IMR-90 (cell line): Measurements from ENCODE around the gene SDCCAG8. TPM values are rescaled to one million over a fixed set of nuclear protein-coding genes. Genes with fewer than 3 reads are reported as not detected.

ENCODE experiments used
- ATAC-seq: fragments of 200-7000 bp; cut with Tn5 transposase; 2 replicates; pipeline ENCODE4 v1.9.1; 2020; ENCODE audit warnings: low read depth, mild to moderate bottlenecking, moderate library complexity
- BruUV-seq: library from RNA; stranded (reverse); fragments of 400-500 nt; replicated peaks from 2 replicates; lab custom pipeline; 2021; lab: Mats Ljungman, UMichigan
- CTCF ChIA-PET: fragments of 300-600 bp; formaldehyde crosslinking; extraction: SDS; loops from one replicate; lab custom pipeline; 2021; ENCODE audit warnings: antibody characterized with exemption; lab: Yijun Ruan, JAX
- POLR2A ChIA-PET: fragments of 300-600 bp; sonication (Branson Sonifier 250); formaldehyde crosslinking; loops from one replicate; lab custom pipeline; 2022; ENCODE audit warnings: antibody characterized with exemption; ENCODE audit not compliant: unreplicated experiment; lab: Charles Lee
- DNase-seq: peaks from one replicate; pipeline ENCODE4 v3.0.0; 2013
- H2AFZ ChIP-seq: replicated peaks from 2 replicates; pipeline ENCODE3; 2013; ENCODE audit warnings: low read length, mild to moderate bottlenecking; ENCODE audit not compliant: poor library complexity
- H2AK5ac ChIP-seq: 2 replicates; pipeline ENCODE4 v1.6.1; 2013; ENCODE audit warnings: low read depth, low read length, inconsistent platforms
- H2AK9ac ChIP-seq: replicated peaks from 2 replicates; pipeline ENCODE3; 2013; ENCODE audit warnings: mild to moderate bottlenecking, low read depth, low read length, moderate library complexity; ENCODE audit not compliant: poor library complexity
- H2BK120ac ChIP-seq: 2 replicates; pipeline ENCODE4 v1.6.1; 2013; ENCODE audit warnings: low read depth, low read length, inconsistent platforms
- H2BK15ac ChIP-seq: 3 replicates; pipeline ENCODE4 v1.6.1; 2013; ENCODE audit warnings: low read depth, low read length, inconsistent platforms
- H2BK20ac ChIP-seq: 2 replicates; pipeline ENCODE4 v1.6.1; 2013; ENCODE audit warnings: low read depth, mild to moderate bottlenecking, inconsistent platforms, low read length, moderate library complexity
- H2BK5ac ChIP-seq: 2 replicates; pipeline ENCODE4 v1.6.1; 2013; ENCODE audit warnings: mild to moderate bottlenecking, low read depth, low read length, inconsistent platforms; ENCODE audit not compliant: poor library complexity, severe bottlenecking
- H3K14ac ChIP-seq: replicated peaks from 2 replicates; pipeline ENCODE4 v1.6.1; 2013; ENCODE audit warnings: low read depth, low read length, inconsistent platforms
- H3K18ac ChIP-seq: 2 replicates; pipeline ENCODE4 v1.6.1; 2013; ENCODE audit warnings: low read depth, low read length, control low read depth
- H3K23ac ChIP-seq: 2 replicates; pipeline ENCODE4 v1.6.1; 2013; ENCODE audit warnings: low read depth, low read length, inconsistent platforms
- H3K27ac ChIP-seq: 2 replicates; pipeline ENCODE4 v1.5.1; 2013; ENCODE audit warnings: mild to moderate bottlenecking, control low read depth, low read length; ENCODE audit not compliant: insufficient read depth
- H3K27me3 ChIP-seq: 2 replicates; pipeline ENCODE4 v1.6.1; 2013; ENCODE audit warnings: low read length; ENCODE audit not compliant: control insufficient read depth, insufficient read depth
- H3K36me3 ChIP-seq: 2 replicates; pipeline ENCODE4 v1.6.1; 2013; ENCODE audit warnings: low read length, mixed read lengths; ENCODE audit not compliant: control insufficient read depth, insufficient read depth
- H3K4ac ChIP-seq: 2 replicates; pipeline ENCODE4 v1.6.1; 2013; ENCODE audit warnings: low read depth, low read length, inconsistent platforms
- H3K4me1 ChIP-seq: 2 replicates; pipeline ENCODE4 v1.6.1; 2013; ENCODE audit warnings: low read length, mixed read lengths; ENCODE audit not compliant: control insufficient read depth, insufficient read depth
- H3K4me2 ChIP-seq: 2 replicates; pipeline ENCODE4 v1.6.1; 2013; ENCODE audit warnings: low read depth, mild to moderate bottlenecking, control low read depth, low read length, moderate library complexity
- H3K4me3 ChIP-seq: 2 replicates; pipeline ENCODE4 v1.5.1; 2013; ENCODE audit warnings: low read depth, mild to moderate bottlenecking, control low read depth, low read length, moderate library complexity; ENCODE audit not compliant: insufficient read depth
- H3K56ac ChIP-seq: 2 replicates; pipeline ENCODE4 v1.6.1; 2013; ENCODE audit warnings: low read length, inconsistent platforms; ENCODE audit not compliant: insufficient read depth; ENCODE audit errors: extremely low read depth
- H3K79me1 ChIP-seq, 2 experiments: 2 replicates each; pipeline ENCODE4 v1.6.1; 2013; ENCODE audit warnings: low read length in 2 of 2, inconsistent platforms in 1 of 2, low read depth in 1 of 2
- H3K9ac ChIP-seq: 2 replicates; pipeline ENCODE4 v1.6.1; 2013; ENCODE audit warnings: low read depth, low read length, control low read depth
- H3K9me1 ChIP-seq: 2 replicates; pipeline ENCODE4 v1.6.1; 2013; ENCODE audit warnings: low read length, inconsistent platforms; ENCODE audit not compliant: insufficient read depth
- H3K9me3 ChIP-seq: 2 replicates; pipeline ENCODE4 v1.6.1; 2013; ENCODE audit warnings: low read length; ENCODE audit not compliant: control insufficient read depth, insufficient read depth
- H4K20me1 ChIP-seq: 2 replicates; pipeline ENCODE4 v1.6.1; 2013; ENCODE audit warnings: low read length, inconsistent platforms; ENCODE audit not compliant: insufficient read depth
- H4K5ac ChIP-seq: 2 replicates; pipeline ENCODE4 v1.6.1; 2013; ENCODE audit warnings: mild to moderate bottlenecking, low read depth, low read length, control low read depth
- H4K8ac ChIP-seq, 2 experiments: 2 replicates each; pipeline ENCODE4 v1.6.1; 2013; ENCODE audit warnings: low read depth in 2 of 2, low read length in 2 of 2, control low read depth in 1 of 2, inconsistent platforms in 1 of 2
- H4K91ac ChIP-seq: 2 replicates; pipeline ENCODE4 v1.6.1; 2013; ENCODE audit warnings: low read depth, low read length, inconsistent platforms; ENCODE audit not compliant: insufficient read depth
- BHLHE40 ChIP-seq: fragments of 150-350 bp; IDR thresholded peaks from 2 replicates; pipeline ENCODE4 v1.6.1; 2016; ENCODE audit warnings: mild to moderate bottlenecking, low read depth, low read length
- CEBPB ChIP-seq: IDR thresholded peaks from 2 replicates; pipeline ENCODE4 v1.6.1; 2012; ENCODE audit warnings: low read depth, low read length, improper control_type of control experiment
- CTCF ChIP-seq: conservative IDR thresholded peaks from 2 replicates; pipeline ENCODE4 v1.5.1; 2012; ENCODE audit warnings: mild to moderate bottlenecking, low read depth, low read length, improper control_type of control experiment
- ELK1 ChIP-seq: fragments of 150-350 bp; IDR thresholded peaks from 2 replicates; pipeline ENCODE4 v1.6.1; 2016; ENCODE audit warnings: low read depth, mild to moderate bottlenecking, low read length, moderate library complexity, borderline replicate concordance
- FOS ChIP-seq: fragments of 150-350 bp; IDR thresholded peaks from 2 replicates; pipeline ENCODE4 v1.6.1; 2016; ENCODE audit warnings: low read depth, low read length
- MXI1 ChIP-seq: IDR thresholded peaks from 2 replicates; pipeline ENCODE4 v1.6.1; 2012; ENCODE audit warnings: low read depth, mild to moderate bottlenecking, low read length, moderate library complexity, borderline replicate concordance
- POLR2A ChIP-seq: IDR thresholded peaks from 2 replicates; pipeline ENCODE4 v1.6.1; 2012; ENCODE audit warnings: mild to moderate bottlenecking, low read depth, low read length
- RAD21 ChIP-seq: IDR thresholded peaks from 2 replicates; pipeline ENCODE4 v1.6.1; 2012; ENCODE audit warnings: low read length, improper control_type of control experiment
- RCOR1 ChIP-seq: IDR thresholded peaks from 2 replicates; pipeline ENCODE4 v1.6.1; 2012; ENCODE audit warnings: mild to moderate bottlenecking, low read length, improper control_type of control experiment; ENCODE audit not compliant: insufficient replicate concordance
- RFX5 ChIP-seq: IDR thresholded peaks from 2 replicates; pipeline ENCODE4 v1.8.0; 2012; ENCODE audit warnings: low read depth, mild to moderate bottlenecking, low read length, moderate library complexity
- SMC3 ChIP-seq: fragments of 150-350 bp; IDR thresholded peaks from 2 replicates; pipeline ENCODE4 v1.6.1; 2016; ENCODE audit warnings: low read depth, mild to moderate bottlenecking, antibody characterized with exemption, low read length, moderate library complexity
- WGBS, 2 experiments: methylation state at CpG; one replicate each; pipeline versions ENCODE4 v1.1.5 to v1.1.7; 2013; ENCODE audit warnings: missing lambda C conversion rate in 2 of 2; ENCODE audit not compliant: insufficient read length in 1 of 2; ENCODE audit errors: extremely low coverage in 2 of 2; 5-methylcytosine and 5-hydroxymethylcytosine counted together
- dilution Hi-C: fragments of 300-500 bp; cut with HindIII; formaldehyde crosslinking; loops from one replicate; pipeline ENCODE4 v1.14.3; 2018; ENCODE audit warnings: low sequenced_read_pairs; ENCODE audit not compliant: unreplicated experiment
- in situ Hi-C: fragments of 300-500 bp; cut with MboI; formaldehyde crosslinking; loops from 3 replicates; pipeline ENCODE4 v1.14.3; 2019; ENCODE audit warnings: low sequenced_read_pairs, inconsistent platforms, mixed read lengths
- intact Hi-C: fragments of 100-400 bp; cut with micrococcal nuclease; formaldehyde crosslinking; loops from 2 replicates; pipeline ENCODE4 v1.10.0; 2022
- polyA plus RNA-seq, 3 experiments: library from polyadenylated mRNA; depleted of rRNA; stranded (reverse); fragments of >200 nt; gene quantifications; 2 replicates each; pipeline ENCODE4 v1.2.3, GENCODE V29; 2012; ENCODE audit warnings: low replicate concordance in 1 of 3
- total RNA-seq: library from RNA; depleted of rRNA; stranded (reverse); fragments of >200 nt; gene quantifications from 2 replicates; pipeline ENCODE4 v1.2.3, GENCODE V29; 2012

The SDCCAG8 gene
- total and polyA plus RNA-seq, 2 of the 4 experiments (the other 2 are of a cell fraction) = 25.2 to 46.8 TPM

- Histone ChIP-seq H3K79me1 (peaks cover 13 to 22% of the 10 kb centered on the region in 2 experiments), H3K18ac (no peak overlapping the region), H3K27ac (no peak overlapping the region), H4K91ac (no peak overlapping the region), H3K14ac (no peak overlapping the region), H3K4ac (no peak overlapping the region), H3K4me2 (no peak overlapping the region), H3K9me3 (no peaks in the 10 kb centered on the region), H3K4me3 (no peak overlapping the region), H2BK15ac (no peak overlapping the region), H4K5ac (no peak overlapping the region), H3K4me1 (peaks cover 3% of the 10 kb centered on the region), H3K23ac (no peak overlapping the region), H2AK5ac (no peak overlapping the region), H3K9ac (no peak overlapping the region), H2BK120ac (no peak overlapping the region), H2BK5ac (peak overlapping the region; percentile 2), H3K9me1 (no peaks in the 10 kb centered on the region), H4K20me1 (no peaks in the 10 kb centered on the region), H4K8ac (no peak overlapping the region), H2AFZ (no peak overlapping the region), H2BK20ac (no peak overlapping the region), H2AK9ac (no peak overlapping the region), H3K36me3 (peaks cover 7% of the 10 kb centered on the region; the same call in 1 of the 2 replicates), H3K56ac (no peak overlapping the region), H3K27me3 (no peaks in the 10 kb centered on the region)
- TF ChIP-seq RAD21 (no peak), CEBPB (no peak), POLR2A (no peak), BHLHE40 (no peak), FOS (no peak), RCOR1 (no peak), ELK1 (no peak), RFX5 (no peak), SMC3 (no peak), CTCF (no peak), MXI1 (no peak)
- no peak for DNase-seq
- dilution Hi-C loops = no loop called here
- no TSS peak for BruUV-seq
- ChIA-PET CTCF (no interaction called here), POLR2A (no interaction called here)
- intact Hi-C loops = no loop called here
- ATAC-seq = no peak
- WGBS, 2 experiments = 57% methylated on average over 2 of the region's 3 CpGs; no CpG with 5 or more reads in 1 of the 2 experiments
- in situ Hi-C loops = no loop called here
These were observed 24.8 kb downstream of the SDCCAG8 start for GRCh38 chr1:243280571-243281129.
